Mononuclear cell (primary cell): ENCODE measurements around the gene EDIL3. TPM values are rescaled to one million over a fixed set of nuclear protein-coding genes. Genes with fewer than 3 reads are reported as not detected.
"Not testable (repeated sequence)": the region's sequence is repeated elsewhere in the genome, so short reads cannot be mapped to it uniquely, and the experiment has no call there.

Source experiments
- H3K27me3 ChIP-seq: 2 replicates; pipeline ENCODE4 v1.6.0; 2011; ENCODE audit warnings: low read length, control low read depth; ENCODE audit not compliant: insufficient read depth
- H3K4me1 ChIP-seq: 2 replicates; pipeline ENCODE4 v1.5.1; 2011; ENCODE audit warnings: mild to moderate bottlenecking, low read length, control low read depth; ENCODE audit not compliant: insufficient read depth
- H3K4me3 ChIP-seq: 2 replicates; pipeline ENCODE4 v1.5.1; 2011; ENCODE audit warnings: mild to moderate bottlenecking, low read length, moderate library complexity
- H3K9me3 ChIP-seq: 2 replicates; pipeline ENCODE4 v1.5.1; 2011; ENCODE audit warnings: low read depth, mild to moderate bottlenecking, control low read depth, low read length
- total RNA-seq: library from RNA; depleted of rRNA; stranded (reverse); fragments of >200 nt; gene quantifications from one replicate; pipeline ENCODE4 v1.2.3, GENCODE V29; 2012

The EDIL3 gene
- total RNA-seq, 1 donor: 0.10 TPM

DNA sequence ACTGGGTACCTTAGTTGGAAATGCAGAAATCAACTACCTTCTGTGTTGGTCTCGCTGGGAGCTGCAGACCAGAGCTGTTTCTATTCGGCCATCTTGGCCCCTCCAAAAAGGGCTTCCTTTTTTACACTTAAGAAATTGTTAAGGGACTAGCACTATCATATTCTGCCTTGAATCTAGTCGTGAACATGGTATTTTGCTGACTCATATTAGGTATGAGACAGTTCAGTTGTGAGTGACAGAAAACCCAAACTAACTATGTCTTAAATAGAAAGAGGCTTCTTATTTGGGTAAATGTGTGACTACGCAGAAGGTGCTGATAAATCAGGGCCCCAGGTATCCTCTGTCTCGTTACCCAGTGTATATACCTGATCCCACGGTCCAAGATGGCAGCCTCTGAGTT is 298.2 kb downstream of the EDIL3 start:
- no peaks in the 10 kb centered on the region for H3K27me3 ChIP-seq
- H3K4me3 ChIP-seq: no peak overlapping the region
- no peaks in the 10 kb centered on the region for H3K4me1 ChIP-seq
- no peaks in the 10 kb centered on the region for H3K9me3 ChIP-seq

DNA sequence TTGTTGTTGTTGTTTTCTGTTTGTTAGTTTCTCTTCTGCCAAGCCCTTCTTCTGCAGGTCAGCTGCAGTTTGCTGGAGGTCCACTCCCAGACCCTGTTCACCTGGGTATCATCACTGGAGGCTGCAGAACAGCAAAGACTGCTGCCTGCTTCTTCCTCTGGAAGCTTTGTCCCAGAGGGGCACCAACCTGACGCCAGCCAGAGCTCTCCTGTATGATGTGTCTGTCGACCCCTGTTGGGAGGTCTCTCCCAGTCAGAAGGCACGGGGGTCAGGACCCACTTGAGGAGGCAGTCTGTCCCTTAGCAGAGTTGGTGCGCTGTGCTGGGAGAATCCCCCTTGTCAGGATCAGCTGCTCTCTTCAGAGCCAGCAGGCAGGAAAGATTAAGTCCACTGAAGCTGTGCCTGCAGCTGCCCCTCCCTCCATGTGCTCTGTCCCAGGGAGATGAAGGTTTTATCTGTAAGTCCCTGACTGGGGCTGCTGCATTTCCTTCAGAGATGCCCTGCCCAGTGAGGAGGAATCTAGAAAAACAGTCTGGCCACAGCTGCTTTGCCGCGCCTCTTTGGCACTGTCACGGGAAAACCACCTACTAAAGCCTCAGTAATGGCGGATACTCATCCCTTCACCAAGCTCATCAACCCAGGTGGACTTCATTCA is 299.2 kb downstream of the EDIL3 start:
- Histone ChIP-seq H3K4me1 (no peaks in the 10 kb centered on the region), H3K27me3 (no peaks in the 10 kb centered on the region), H3K4me3 (no peak overlapping the region), H3K9me3 (no peaks in the 10 kb centered on the region)

DNA sequence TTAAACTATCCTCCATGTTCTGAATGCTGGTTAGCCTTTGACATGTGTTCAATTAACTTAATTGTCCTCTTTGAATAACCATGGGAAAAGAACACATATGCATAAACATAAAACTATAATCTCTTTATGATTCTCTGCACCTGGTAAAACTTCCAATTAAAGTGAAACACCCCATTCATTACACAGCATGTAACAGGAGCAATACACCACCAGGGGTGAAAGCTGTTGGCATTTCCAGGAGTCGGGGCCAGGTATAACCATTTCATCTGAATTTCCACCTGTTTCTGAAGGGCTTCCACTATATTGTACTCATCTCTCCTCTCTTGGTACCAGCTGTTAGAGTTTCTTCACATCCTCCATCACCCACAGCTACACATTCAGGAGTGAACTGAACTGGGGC is 303.8 kb downstream of the EDIL3 start:
- no peaks in the 10 kb centered on the region for H3K4me1 ChIP-seq
- H3K4me3 ChIP-seq: no peak overlapping the region
- no peaks in the 10 kb centered on the region for H3K27me3 ChIP-seq
- no peaks in the 10 kb centered on the region for H3K9me3 ChIP-seq

DNA sequence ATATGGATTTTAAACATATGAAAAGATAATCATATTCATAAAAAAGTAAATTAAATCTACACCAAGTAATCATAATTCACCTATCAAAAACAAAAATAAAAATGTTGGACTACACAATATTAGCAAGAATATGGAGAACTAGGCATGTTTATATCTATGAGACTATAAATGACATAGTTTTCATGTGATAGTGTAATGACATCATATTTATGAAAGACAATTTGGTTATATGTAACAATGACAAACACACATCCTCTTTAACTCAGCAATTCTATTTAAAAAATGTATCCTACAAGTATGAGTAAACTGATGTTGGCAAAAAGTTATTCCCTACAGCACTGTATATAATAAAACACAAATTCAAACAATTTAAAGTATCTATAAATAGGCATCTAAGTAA is 312.3 kb downstream of the EDIL3 start:
- H3K4me3 ChIP-seq: no peak overlapping the region
- H3K4me1 ChIP-seq: no peaks in the 10 kb centered on the region
- H3K9me3 ChIP-seq: no peaks in the 10 kb centered on the region
- H3K27me3 ChIP-seq: no peaks in the 10 kb centered on the region

DNA sequence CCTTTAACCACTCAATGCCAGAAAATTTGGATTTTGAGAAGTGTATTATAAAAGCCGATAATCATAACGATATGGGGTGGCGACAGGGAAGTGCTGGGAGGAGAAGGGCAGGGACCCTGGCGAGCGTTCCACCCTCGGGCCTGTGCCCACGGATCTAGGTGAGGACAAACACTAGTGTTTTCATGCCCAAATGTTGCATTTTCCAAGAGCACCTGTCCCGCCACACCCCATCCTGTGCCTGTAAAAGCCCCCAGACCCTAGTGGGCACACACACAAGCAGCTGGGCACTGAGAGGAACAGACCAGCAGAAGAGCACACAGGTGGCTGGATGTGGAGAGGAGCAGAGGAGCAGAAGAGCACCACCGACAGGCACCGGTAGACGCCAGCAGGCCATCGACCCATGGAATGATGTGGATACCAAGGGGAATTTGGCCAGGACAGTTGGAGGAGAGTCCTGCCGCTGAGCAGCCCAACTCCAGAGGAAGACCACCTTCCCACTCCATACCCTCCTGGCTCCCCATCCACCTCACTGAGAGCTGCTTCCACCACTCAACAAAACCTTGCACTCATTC is 315.0 kb downstream of the EDIL3 start:
- no peaks in the 10 kb centered on the region for H3K27me3 ChIP-seq
- H3K4me3 ChIP-seq: no peak overlapping the region
- no peaks in the 10 kb centered on the region for H3K4me1 ChIP-seq
- no peaks in the 10 kb centered on the region for H3K9me3 ChIP-seq

DNA sequence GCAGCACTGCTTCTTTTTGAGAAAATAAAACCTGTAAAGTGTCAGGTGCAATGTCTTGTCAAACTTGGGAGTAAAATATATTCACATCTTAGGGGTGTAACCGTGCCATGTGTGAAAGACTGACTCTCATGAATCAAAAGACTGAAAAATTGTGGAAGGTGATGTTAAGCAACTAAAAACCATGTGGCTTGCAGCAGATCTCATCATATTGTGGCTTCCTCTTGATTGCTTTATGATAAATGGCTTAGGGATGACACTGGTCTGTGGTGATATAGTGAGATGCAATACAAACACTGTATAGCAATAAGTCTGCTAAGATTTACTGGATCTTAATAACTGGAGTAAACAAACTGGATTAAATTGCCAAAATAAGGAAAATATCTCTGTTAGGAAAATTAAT is 321.6 kb downstream of the EDIL3 start:
- no peaks in the 10 kb centered on the region for H3K9me3 ChIP-seq
- no peaks in the 10 kb centered on the region for H3K4me1 ChIP-seq
- no peaks in the 10 kb centered on the region for H3K27me3 ChIP-seq
- no peak overlapping the region for H3K4me3 ChIP-seq

DNA sequence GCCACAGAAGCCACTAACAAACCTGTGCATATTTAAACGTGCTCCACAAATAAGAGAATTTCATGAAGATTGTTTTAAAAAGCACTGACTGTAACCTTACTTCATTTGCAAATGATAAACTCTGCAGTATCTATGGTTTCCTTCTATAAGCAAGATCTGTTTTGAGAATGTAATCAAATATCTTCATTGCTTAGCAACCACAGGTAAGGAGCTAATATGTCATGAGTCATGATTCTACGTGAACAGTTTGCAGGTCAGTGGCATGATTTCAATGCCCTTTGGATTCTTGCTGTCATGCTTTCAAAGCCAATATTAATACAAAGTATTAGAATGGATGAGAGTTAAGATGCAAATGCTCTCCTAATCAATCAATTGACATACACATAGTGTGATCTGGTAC is 325.0 kb downstream of the EDIL3 start:
- H3K4me1 ChIP-seq: no peaks in the 10 kb centered on the region
- H3K9me3 ChIP-seq: no peaks in the 10 kb centered on the region
- H3K27me3 ChIP-seq: no peaks in the 10 kb centered on the region
- H3K4me3 ChIP-seq: no peak overlapping the region

DNA sequence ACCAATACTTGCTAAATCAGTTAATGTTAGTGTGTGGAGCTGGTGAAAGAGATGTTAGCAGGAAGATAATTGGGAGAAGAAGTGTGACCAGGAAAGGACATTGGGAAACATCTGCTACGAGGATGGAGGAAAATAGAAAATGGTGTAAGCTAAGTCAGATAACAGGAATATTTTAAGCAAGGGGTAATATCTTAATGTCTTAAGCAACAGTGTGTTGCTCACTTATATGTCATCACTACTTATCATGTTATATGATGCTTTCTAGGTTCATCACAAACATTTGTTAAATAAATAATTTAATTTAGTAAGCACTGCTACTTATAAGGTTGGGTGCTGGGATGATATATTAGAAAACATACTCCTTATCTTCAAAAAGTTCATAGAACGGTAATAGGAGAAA is 326.1 kb downstream of the EDIL3 start:
- no peaks in the 10 kb centered on the region for H3K9me3 ChIP-seq
- H3K27me3 ChIP-seq: no peaks in the 10 kb centered on the region
- H3K4me3 ChIP-seq: no peak overlapping the region
- H3K4me1 ChIP-seq: no peaks in the 10 kb centered on the region

DNA sequence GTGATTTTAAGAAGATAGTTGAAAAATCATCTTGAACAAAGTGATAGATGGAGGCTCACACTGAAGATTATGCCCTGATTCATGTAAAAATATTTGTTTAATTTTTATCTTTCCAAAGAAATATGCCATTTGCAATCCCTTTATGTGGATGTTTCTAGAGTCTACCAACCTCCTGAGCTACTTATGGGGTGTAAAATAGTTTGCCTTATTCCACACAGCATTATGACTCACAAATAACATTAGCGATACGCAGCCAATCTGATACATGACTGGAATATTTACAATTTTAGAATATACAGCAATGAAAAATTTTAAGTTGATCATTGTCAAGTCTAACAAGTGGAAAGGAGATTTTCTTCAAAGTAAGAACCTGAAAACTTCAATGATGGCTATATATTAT is 327.5 kb downstream of the EDIL3 start:
- no peaks in the 10 kb centered on the region for H3K4me1 ChIP-seq
- no peak overlapping the region for H3K4me3 ChIP-seq
- H3K27me3 ChIP-seq: no peaks in the 10 kb centered on the region
- no peaks in the 10 kb centered on the region for H3K9me3 ChIP-seq

DNA sequence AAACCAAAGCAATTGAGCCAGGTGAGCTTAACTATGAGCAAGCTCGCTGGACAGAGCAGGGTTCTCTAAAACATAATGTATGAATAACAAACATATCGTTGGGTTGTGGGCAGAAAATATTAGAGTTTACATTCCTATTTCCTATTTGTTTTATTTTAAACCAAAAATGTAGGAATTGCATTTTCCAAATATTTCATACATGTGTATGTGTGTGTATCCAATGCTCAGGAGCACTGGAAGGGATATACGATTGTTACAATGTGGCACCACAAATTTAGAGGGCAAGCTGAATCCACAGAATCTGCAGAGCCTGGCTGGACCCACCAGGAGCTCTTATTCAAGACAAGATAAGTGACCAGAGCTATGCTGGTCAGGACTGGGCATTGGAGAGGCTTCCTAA is 338.7 kb downstream of the EDIL3 start:
- H3K9me3 ChIP-seq: no peaks in the 10 kb centered on the region
- H3K4me1 ChIP-seq: no peaks in the 10 kb centered on the region
- H3K4me3 ChIP-seq: no peak overlapping the region
- no peaks in the 10 kb centered on the region for H3K27me3 ChIP-seq

DNA sequence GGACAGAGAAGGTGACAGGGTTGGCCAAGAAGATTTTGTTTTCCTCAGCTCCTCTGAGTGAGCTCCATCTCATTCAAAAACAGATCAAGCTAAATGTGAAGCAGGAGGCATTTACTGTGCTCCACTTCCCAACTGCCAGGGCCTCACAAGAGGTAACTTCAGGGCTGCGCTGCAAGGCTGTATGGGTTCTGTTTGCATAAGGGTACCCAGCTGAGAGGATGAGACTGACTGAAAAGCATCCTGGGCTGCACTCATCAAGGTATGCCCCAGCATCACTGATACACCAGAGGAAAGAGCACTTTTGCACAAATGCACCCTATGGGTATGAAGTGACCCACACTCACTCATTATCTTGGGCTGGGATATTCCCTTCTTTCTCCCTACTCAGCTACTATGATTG is 347.8 kb downstream of the EDIL3 start:
- H3K9me3 ChIP-seq: no peaks in the 10 kb centered on the region
- H3K27me3 ChIP-seq: no peaks in the 10 kb centered on the region
- H3K4me1 ChIP-seq: no peaks in the 10 kb centered on the region
- H3K4me3 ChIP-seq: no peak overlapping the region

DNA sequence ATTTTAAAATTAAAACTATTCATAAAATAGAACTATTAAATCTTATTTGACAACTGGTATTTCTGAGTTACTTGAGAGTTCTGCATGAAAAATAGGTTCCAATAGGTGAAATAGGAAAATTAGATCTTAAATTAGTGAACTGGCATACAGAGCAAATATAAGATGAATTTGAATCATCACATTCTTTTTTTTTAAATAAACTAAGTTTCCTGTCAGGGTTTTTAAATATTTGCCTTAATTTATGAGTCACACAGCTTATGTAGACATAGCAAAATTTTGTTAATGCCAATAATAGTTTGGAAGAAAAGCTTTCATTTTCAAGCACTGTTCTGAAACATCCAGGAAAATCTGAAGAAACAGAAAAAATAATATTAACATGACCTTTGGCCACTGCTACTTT is 352.4 kb downstream of the EDIL3 start:
- H3K4me1 ChIP-seq: no peaks in the 10 kb centered on the region
- H3K27me3 ChIP-seq: no peaks in the 10 kb centered on the region
- H3K9me3 ChIP-seq: no peaks in the 10 kb centered on the region
- no peak overlapping the region for H3K4me3 ChIP-seq

DNA sequence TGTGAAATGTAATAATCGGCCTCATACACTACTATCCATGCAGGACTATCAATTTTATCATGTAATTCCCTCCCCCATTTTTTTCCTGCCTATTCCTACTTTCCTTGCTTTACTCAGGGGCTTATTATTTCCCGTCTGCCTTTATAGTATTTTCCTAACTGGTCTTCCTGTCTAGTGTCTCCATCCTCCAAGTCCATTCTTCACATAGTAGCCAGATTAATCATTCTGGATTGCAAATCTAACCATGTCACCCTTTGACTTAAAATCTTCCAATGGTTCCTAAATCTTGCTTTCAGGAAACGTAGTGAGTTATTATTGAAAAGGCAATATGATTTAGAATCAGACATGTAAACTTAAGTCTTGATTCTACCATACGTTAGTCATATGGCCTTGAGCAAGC is 356.6 kb downstream of the EDIL3 start:
- Histone ChIP-seq H3K9me3 (no peaks in the 10 kb centered on the region), H3K4me1 (no peaks in the 10 kb centered on the region), H3K27me3 (no peaks in the 10 kb centered on the region), H3K4me3 (no peak overlapping the region)

DNA sequence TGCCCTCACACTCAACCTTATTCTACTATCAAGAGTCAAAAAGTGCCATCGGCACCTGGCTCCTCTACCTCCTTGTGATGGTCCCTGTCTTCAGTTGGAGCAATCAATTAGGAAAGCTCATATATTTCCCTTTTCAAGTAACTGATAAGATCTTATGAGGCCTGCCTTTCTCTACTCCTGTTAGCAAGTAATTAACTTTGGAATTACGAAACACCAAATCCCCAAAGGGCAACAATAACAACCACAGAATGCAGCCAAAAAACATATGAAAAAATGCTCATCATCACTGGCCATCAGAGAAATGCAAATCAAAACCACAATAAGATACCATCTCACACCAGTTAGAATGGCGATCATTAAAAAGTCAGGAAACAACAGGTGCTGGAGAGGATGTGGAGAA is 366.2 kb downstream of the EDIL3 start:
- H3K9me3 ChIP-seq, H3K4me1 ChIP-seq, H3K27me3 ChIP-seq, H3K4me3 ChIP-seq: not testable (repeated sequence)

DNA sequence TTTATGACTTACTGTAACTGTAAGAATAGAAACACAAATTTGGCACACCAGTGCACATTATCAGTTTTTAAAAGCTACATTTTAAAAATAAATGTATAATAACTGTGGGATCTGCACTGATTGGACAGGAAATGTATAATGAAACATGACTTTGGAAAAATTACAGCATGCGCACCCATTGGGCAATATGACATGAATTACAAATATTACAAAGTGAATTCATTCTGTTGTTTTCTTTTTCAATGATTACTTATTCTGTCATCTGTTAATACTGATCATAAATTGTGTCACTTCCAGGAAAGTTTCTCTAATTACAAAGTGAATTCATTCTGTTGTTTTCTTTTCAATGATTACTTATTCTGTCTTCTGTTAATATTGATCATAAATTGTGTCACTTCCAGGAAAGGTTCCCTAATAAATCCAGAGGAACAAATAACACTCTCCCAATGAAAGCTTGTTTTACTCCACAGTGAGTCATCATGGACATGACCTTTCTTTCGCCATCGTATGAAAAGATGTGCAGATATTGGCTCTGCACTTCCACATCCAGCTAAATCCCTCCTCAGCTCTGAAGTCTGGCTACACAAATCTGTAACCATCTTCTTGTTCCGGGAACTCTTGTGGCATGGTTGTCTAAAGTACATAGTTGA is 367.0 kb downstream of the EDIL3 start:
- Histone ChIP-seq H3K27me3 (no peaks in the 10 kb centered on the region), H3K4me1 (no peaks in the 10 kb centered on the region), H3K9me3 (no peaks in the 10 kb centered on the region), H3K4me3 (no peak overlapping the region)

DNA sequence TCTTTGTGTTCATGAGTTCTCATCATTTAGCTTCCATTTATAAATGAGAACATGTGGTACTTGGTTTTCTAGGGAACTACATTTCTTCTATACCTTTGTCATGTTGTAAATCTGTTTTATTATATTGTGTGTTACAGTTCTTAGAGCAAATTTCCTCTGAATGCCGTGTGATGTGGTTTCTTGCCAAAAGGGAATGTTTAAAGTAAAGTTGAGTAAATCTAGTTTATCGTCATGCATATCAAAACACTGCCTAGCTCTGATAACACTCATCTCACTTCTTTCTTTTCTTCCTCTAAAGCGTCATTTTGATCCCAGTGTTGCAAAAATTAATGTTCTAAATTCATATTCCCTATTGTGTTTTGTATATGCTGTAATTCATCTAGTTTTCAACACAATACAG is 368.6 kb downstream of the EDIL3 start:
- Histone ChIP-seq H3K27me3 (no peaks in the 10 kb centered on the region), H3K4me1 (no peaks in the 10 kb centered on the region), H3K4me3 (no peak overlapping the region), H3K9me3 (no peaks in the 10 kb centered on the region)
